Measurements from ENCODE around the gene ABCC4.

The ABCC4 gene

GRCh38 chr13:95245071-95245470 is 56.2 kb downstream of the ABCC4 start:
- Histone ChIP-seq H3K36me3 (ENCODE audit: control insufficient read depth in 4 of 4, insufficient read depth in 4 of 4, low read length in 3 of 4) (no peaks in the 10 kb centered on the region), H3K9me3 (ENCODE audit: control extremely low read depth in 1 of 5, control insufficient read depth in 4 of 5, insufficient read depth in 2 of 5, low read depth in 1 of 5, low read length in 4 of 5) (no peaks in the 10 kb centered on the region), H3K4me3 (ENCODE audit: control insufficient read depth in 1 of 7, extremely low read depth in 1 of 7, insufficient read depth in 4 of 7, low read depth in 2 of 7, low read length in 6 of 7) (no peak overlapping the region), H3K27ac (ENCODE audit: insufficient read depth in 1 of 2, low read depth in 1 of 2, low read length in 2 of 2, poor library complexity in 1 of 2, severe bottlenecking in 2 of 2) (no peak overlapping the region), H3K27me3 (replicated peaks in 2 of 5; ENCODE audit: control insufficient read depth in 4 of 5, insufficient read depth in 5 of 5, low read length in 4 of 5) (no peaks in the 10 kb centered on the region), H3K4me1 (ENCODE audit: control extremely low read depth in 1 of 4, control insufficient read depth in 4 of 4, insufficient read depth in 4 of 4, low read length in 3 of 4) (peaks cover 11 to 65% (median 54%) of the 10 kb centered on the region in 4 experiments)
- peak in 2 of 3 donors; percentile 31 to 34 for DNase-seq
- CTCF ChIA-PET, result interaction anchor here (0.9 to 2.3 kb wide), 3 partner anchors 15 to 133 kb away, joined by 3 to 8 read pairs (median 3); no protein-coding TSS in a partner anchor
- WGBS (ENCODE audit: insufficient coverage), result 79% methylated on average over 2 of the region's 2 CpGs
- POLR2A ChIA-PET, result no interaction called here

- Histone ChIP-seq H3K9me3 (ENCODE audit: control extremely low read depth in 1 of 5, control insufficient read depth in 4 of 5, insufficient read depth in 2 of 5, low read depth in 1 of 5, low read length in 4 of 5) (no peaks in the 10 kb centered on the region), H3K4me1 (ENCODE audit: control extremely low read depth in 1 of 4, control insufficient read depth in 4 of 4, insufficient read depth in 4 of 4, low read length in 3 of 4) (peaks cover 11 to 72% (median 58%) of the 10 kb centered on the region in 4 experiments), H3K27me3 (replicated peaks in 2 of 5; ENCODE audit: control insufficient read depth in 4 of 5, insufficient read depth in 5 of 5, low read length in 4 of 5) (no peaks in the 10 kb centered on the region), H3K36me3 (ENCODE audit: control insufficient read depth in 4 of 4, insufficient read depth in 4 of 4, low read length in 3 of 4) (no peaks in the 10 kb centered on the region), H3K4me3 (ENCODE audit: control insufficient read depth in 1 of 7, extremely low read depth in 1 of 7, insufficient read depth in 4 of 7, low read depth in 2 of 7, low read length in 6 of 7) (peak overlapping the region in 2 of 7 experiments; percentile 4 to 11), H3K27ac (ENCODE audit: insufficient read depth in 1 of 2, low read depth in 1 of 2, low read length in 2 of 2, poor library complexity in 1 of 2, severe bottlenecking in 2 of 2) (peak overlapping the region in 1 of 2 experiments; percentile 55)
- POLR2A ChIA-PET, result interaction anchor here (0.8 kb wide), 1 partner anchor 16 kb away, joined by 4 read pairs; no protein-coding TSS in a partner anchor
- CTCF ChIA-PET, result interaction anchor here (1.2 to 3.4 kb wide), 4 partner anchors 11 to 51 kb away, joined by 3 to 12 read pairs (median 6); no protein-coding TSS in a partner anchor
- WGBS (ENCODE audit: insufficient coverage), result 17% methylated on average over 2 of the region's 7 CpGs
- peak; percentile 62 to 85 (median 79) for DNase-seq
Observed at GRCh38 chr13:95243207-95243606, 58.0 kb downstream of the ABCC4 start.

- ChIA-PET POLR2A (interaction anchor here (0.7 kb wide), 1 partner anchor 25 kb away, joined by 4 read pairs; no protein-coding TSS in a partner anchor), CTCF (interaction anchor here (0.6 to 3.4 kb wide), 4 partner anchors 9 to 420 kb away, joined by 3 to 12 read pairs (median 5); no protein-coding TSS in a partner anchor)
- Histone ChIP-seq H3K36me3 (ENCODE audit: control insufficient read depth in 4 of 4, insufficient read depth in 4 of 4, low read length in 3 of 4) (peaks cover 0 to 5% (median 0%) of the 10 kb centered on the region in 4 experiments), H3K4me3 (ENCODE audit: control insufficient read depth in 1 of 7, extremely low read depth in 1 of 7, insufficient read depth in 4 of 7, low read depth in 2 of 7, low read length in 6 of 7) (no peak overlapping the region), H3K4me1 (ENCODE audit: control extremely low read depth in 1 of 4, control insufficient read depth in 4 of 4, insufficient read depth in 4 of 4, low read length in 3 of 4) (peaks cover 6 to 53% (median 43%) of the 10 kb centered on the region in 4 experiments), H3K27ac (ENCODE audit: insufficient read depth in 1 of 2, low read depth in 1 of 2, low read length in 2 of 2, poor library complexity in 1 of 2, severe bottlenecking in 2 of 2) (no peak overlapping the region), H3K27me3 (replicated peaks in 2 of 5; ENCODE audit: control insufficient read depth in 4 of 5, insufficient read depth in 5 of 5, low read length in 4 of 5) (no peaks in the 10 kb centered on the region), H3K9me3 (ENCODE audit: control extremely low read depth in 1 of 5, control insufficient read depth in 4 of 5, insufficient read depth in 2 of 5, low read depth in 1 of 5, low read length in 4 of 5) (no peaks in the 10 kb centered on the region)
- no peak for DNase-seq
- 100% methylated on average over 1 of the region's 1 CpG for WGBS (ENCODE audit: insufficient coverage)
Observed at GRCh38 chr13:95241321-95241720, 59.9 kb downstream of the ABCC4 start.

- POLR2A ChIA-PET, result no interaction called here
- no peaks in the 10 kb centered on the region for H3K27me3 ChIP-seq (replicated peaks in 2 of 5; ENCODE audit: control insufficient read depth in 4 of 5, insufficient read depth in 5 of 5, low read length in 4 of 5)
- DNase-seq, result peak; percentile 41 to 89 (median 83)
- peaks cover 0 to 7% (median 0%) of the 10 kb centered on the region in 4 experiments for H3K36me3 ChIP-seq (ENCODE audit: control insufficient read depth in 4 of 4, insufficient read depth in 4 of 4, low read length in 3 of 4)
- CTCF ChIA-PET, result interaction anchor here (0.6 to 2.6 kb wide), 7 partner anchors 8 to 63 kb away, joined by 3 to 15 read pairs (median 5); partner anchors contain the start of gene ABCC4
- WGBS (ENCODE audit: insufficient coverage), result 19% methylated on average over 2 of the region's 2 CpGs
- no peak overlapping the region for H3K27ac ChIP-seq (ENCODE audit: insufficient read depth in 1 of 2, low read depth in 1 of 2, low read length in 2 of 2, poor library complexity in 1 of 2, severe bottlenecking in 2 of 2)
- H3K4me3 ChIP-seq (ENCODE audit: control insufficient read depth in 1 of 7, extremely low read depth in 1 of 7, insufficient read depth in 4 of 7, low read depth in 2 of 7, low read length in 6 of 7), result no peak overlapping the region
- peaks cover 3 to 45% (median 28%) of the 10 kb centered on the region in 4 experiments for H3K4me1 ChIP-seq (ENCODE audit: control extremely low read depth in 1 of 4, control insufficient read depth in 4 of 4, insufficient read depth in 4 of 4, low read length in 3 of 4)
- H3K9me3 ChIP-seq (ENCODE audit: control extremely low read depth in 1 of 5, control insufficient read depth in 4 of 5, insufficient read depth in 2 of 5, low read depth in 1 of 5, low read length in 4 of 5), result no peaks in the 10 kb centered on the region
Observed at GRCh38 chr13:95239283-95239682, 62.0 kb downstream of the ABCC4 start.

GRCh38 chr13:95237310-95237870 is 63.9 kb downstream of the ABCC4 start:
- ChIA-PET POLR2A (no interaction called here), CTCF (interaction anchor here (1.1 kb wide), 1 partner anchor 10 kb away, joined by 3 read pairs; no protein-coding TSS in a partner anchor)
- no peak overlapping the region for H3K27ac ChIP-seq (ENCODE audit: insufficient read depth in 1 of 2, low read depth in 1 of 2, low read length in 2 of 2, poor library complexity in 1 of 2, severe bottlenecking in 2 of 2)
- H3K4me3 ChIP-seq (ENCODE audit: control insufficient read depth in 1 of 7, extremely low read depth in 1 of 7, insufficient read depth in 4 of 7, low read depth in 2 of 7, low read length in 6 of 7), result no peak overlapping the region
- DNase-seq, result no peak
- 89% methylated on average over 2 of the region's 7 CpGs for WGBS (ENCODE audit: insufficient coverage)
- no peaks in the 10 kb centered on the region for H3K9me3 ChIP-seq (ENCODE audit: control extremely low read depth in 1 of 5, control insufficient read depth in 4 of 5, insufficient read depth in 2 of 5, low read depth in 1 of 5, low read length in 4 of 5)
- peaks cover 0 to 26% (median 10%) of the 10 kb centered on the region in 4 experiments for H3K4me1 ChIP-seq (ENCODE audit: control extremely low read depth in 1 of 4, control insufficient read depth in 4 of 4, insufficient read depth in 4 of 4, low read length in 3 of 4)
- peaks cover 0 to 7% (median 0%) of the 10 kb centered on the region in 4 experiments for H3K36me3 ChIP-seq (ENCODE audit: control insufficient read depth in 4 of 4, insufficient read depth in 4 of 4, low read length in 3 of 4)
- no peaks in the 10 kb centered on the region for H3K27me3 ChIP-seq (replicated peaks in 2 of 5; ENCODE audit: control insufficient read depth in 4 of 5, insufficient read depth in 5 of 5, low read length in 4 of 5)

GRCh38 chr13:95236774-95237173 is 64.5 kb downstream of the ABCC4 start:
- POLR2A ChIA-PET, result no interaction called here
- H3K27me3 ChIP-seq (replicated peaks in 2 of 5; ENCODE audit: control insufficient read depth in 4 of 5, insufficient read depth in 5 of 5, low read length in 4 of 5), result no peaks in the 10 kb centered on the region
- CTCF ChIA-PET, result interaction anchor here (0.9 to 1.1 kb wide), 2 partner anchors 10 kb away, joined by 3 read pairs; no protein-coding TSS in a partner anchor
- WGBS (ENCODE audit: insufficient coverage), result 97% methylated on average over 9 of the region's 9 CpGs
- no peak for DNase-seq
- peaks cover 0 to 7% (median 0%) of the 10 kb centered on the region in 4 experiments for H3K36me3 ChIP-seq (ENCODE audit: control insufficient read depth in 4 of 4, insufficient read depth in 4 of 4, low read length in 3 of 4)
- H3K4me3 ChIP-seq (ENCODE audit: control insufficient read depth in 1 of 7, extremely low read depth in 1 of 7, insufficient read depth in 4 of 7, low read depth in 2 of 7, low read length in 6 of 7), result no peak overlapping the region
- no peak overlapping the region for H3K27ac ChIP-seq (ENCODE audit: insufficient read depth in 1 of 2, low read depth in 1 of 2, low read length in 2 of 2, poor library complexity in 1 of 2, severe bottlenecking in 2 of 2)
- H3K4me1 ChIP-seq (ENCODE audit: control extremely low read depth in 1 of 4, control insufficient read depth in 4 of 4, insufficient read depth in 4 of 4, low read length in 3 of 4), result peaks cover 0 to 25% (median 9%) of the 10 kb centered on the region in 4 experiments
- no peaks in the 10 kb centered on the region for H3K9me3 ChIP-seq (ENCODE audit: control extremely low read depth in 1 of 5, control insufficient read depth in 4 of 5, insufficient read depth in 2 of 5, low read depth in 1 of 5, low read length in 4 of 5)

- ChIA-PET POLR2A (no interaction called here), CTCF (interaction anchor here (0.7 to 2.1 kb wide), 3 partner anchors 9 to 27 kb away, joined by 3 to 8 read pairs (median 3); no protein-coding TSS in a partner anchor)
- no peak for DNase-seq
- Histone ChIP-seq H3K4me3 (ENCODE audit: control insufficient read depth in 1 of 7, extremely low read depth in 1 of 7, insufficient read depth in 4 of 7, low read depth in 2 of 7, low read length in 6 of 7) (no peak overlapping the region), H3K27ac (ENCODE audit: insufficient read depth in 1 of 2, low read depth in 1 of 2, low read length in 2 of 2, poor library complexity in 1 of 2, severe bottlenecking in 2 of 2) (no peak overlapping the region), H3K9me3 (ENCODE audit: control extremely low read depth in 1 of 5, control insufficient read depth in 4 of 5, insufficient read depth in 2 of 5, low read depth in 1 of 5, low read length in 4 of 5) (no peaks in the 10 kb centered on the region), H3K4me1 (ENCODE audit: control extremely low read depth in 1 of 4, control insufficient read depth in 4 of 4, insufficient read depth in 4 of 4, low read length in 3 of 4) (peaks cover 0 to 25% (median 7%) of the 10 kb centered on the region in 4 experiments), H3K36me3 (ENCODE audit: control insufficient read depth in 4 of 4, insufficient read depth in 4 of 4, low read length in 3 of 4) (peaks cover 0 to 9% (median 0%) of the 10 kb centered on the region in 4 experiments), H3K27me3 (replicated peaks in 2 of 5; ENCODE audit: control insufficient read depth in 4 of 5, insufficient read depth in 5 of 5, low read length in 4 of 5) (no peaks in the 10 kb centered on the region)
- WGBS (ENCODE audit: insufficient coverage), result 71% methylated on average over 5 of the region's 7 CpGs
Observed at GRCh38 chr13:95235974-95236373, 65.3 kb downstream of the ABCC4 start.
